NCI-H128 (cell line): ENCODE measurements around the gene PRDM10.

Experiments used
- DNase-seq: peaks from one replicate; lab custom pipeline; 2025; ENCODE audit not compliant: unreplicated experiment; lab: John Stamatoyannopoulos, UW

The PRDM10 gene

GRCh38 chr11:130008326-130008725 is 5.7 kb upstream of the PRDM10 start:
- DNase-seq = no peak

GRCh38 chr11:130006929-130007328 is 4.3 kb upstream of the PRDM10 start:
- DNase-seq = no peak

- DNase-seq = no peak
Measured at GRCh38 chr11:130003717-130004001, 1.0 kb upstream of the PRDM10 start.

GRCh38 chr11:130002846-130003716 is 446 bp upstream of the PRDM10 start:
- DNase-seq = peak; percentile 97

GRCh38 chr11:130001461-130002351 is 929 bp downstream of the PRDM10 start:
- DNase-seq = peak; percentile 9

- DNase-seq = no peak
Measured at GRCh38 chr11:130000552-130001176, 2.0 kb downstream of the PRDM10 start.

GRCh38 chr11:129999407-129999806 is 3.2 kb downstream of the PRDM10 start:
- DNase-seq = no peak

- no peak for DNase-seq
Measured at GRCh38 chr11:129998905-129999304, 3.7 kb downstream of the PRDM10 start.

- DNase-seq = peak; percentile 6
Measured at GRCh38 chr11:129998107-129998506, 4.5 kb downstream of the PRDM10 start.

- DNase-seq = no peak
Measured at GRCh38 chr11:129997513-129997912, 5.1 kb downstream of the PRDM10 start.

GRCh38 chr11:129996113-129996870 is 6.3 kb downstream of the PRDM10 start:
- DNase-seq = no peak

- DNase-seq = no peak
Measured at GRCh38 chr11:129995163-129995562, 7.5 kb downstream of the PRDM10 start.

GRCh38 chr11:129992161-129992944 is 10.3 kb downstream of the PRDM10 start:
- DNase-seq = peak; percentile 18

GRCh38 chr11:129989149-129989813 is 13.4 kb downstream of the PRDM10 start:
- no peak for DNase-seq

- no peak for DNase-seq
Measured at GRCh38 chr11:129987950-129988349, 14.7 kb downstream of the PRDM10 start.

- no peak for DNase-seq
Measured at GRCh38 chr11:129985823-129986222, 16.8 kb downstream of the PRDM10 start.

- no peak for DNase-seq
Measured at GRCh38 chr11:129980086-129980485, 22.5 kb downstream of the PRDM10 start.

- DNase-seq = no peak
Measured at GRCh38 chr11:129979046-129979605, 23.5 kb downstream of the PRDM10 start.

- DNase-seq = no peak
Measured at GRCh38 chr11:129978447-129978846, 24.2 kb downstream of the PRDM10 start.
